Measurements from ENCODE around the gene ANKRD36.
A peak's percentile ranks its signal among the peaks of the same experiment; 100 is the strongest.
"Not testable (repeated sequence)": the region's sequence is repeated elsewhere in the genome, so short reads cannot be mapped to it uniquely, and the experiment has no call there.

Gene ANKRD36

GRCh38 chr2:97129090-97129489, 16.1 kb downstream of the ANKRD36 start:
- DNase-seq = not testable (repeated sequence)

- not testable (repeated sequence) for DNase-seq
These were observed 31.1 kb downstream of the ANKRD36 start for GRCh38 chr2:97144016-97144415.

- not testable (repeated sequence) for DNase-seq
These were observed 53.6 kb downstream of the ANKRD36 start for GRCh38 chr2:97166548-97166947.

GRCh38 chr2:97167938-97168337, 55.0 kb downstream of the ANKRD36 start:
- DNase-seq = not testable (repeated sequence)

- DNase-seq = not testable (repeated sequence)
These were observed 55.6 kb downstream of the ANKRD36 start for GRCh38 chr2:97168583-97168982.

GRCh38 chr2:97180391-97180790, 67.4 kb downstream of the ANKRD36 start:
- DNase-seq = not testable (repeated sequence)

GRCh38 chr2:97195349-97195748, 82.4 kb downstream of the ANKRD36 start:
- not testable (repeated sequence) for DNase-seq

GRCh38 chr2:97197251-97197650, 84.3 kb downstream of the ANKRD36 start:
- not testable (repeated sequence) for DNase-seq

GRCh38 chr2:97200887-97201286, 87.9 kb downstream of the ANKRD36 start:
- DNase-seq = not testable (repeated sequence)

- DNase-seq = not testable (repeated sequence)
These were observed 89.8 kb downstream of the ANKRD36 start for GRCh38 chr2:97202643-97203250.

GRCh38 chr2:97210325-97210724, 97.4 kb downstream of the ANKRD36 start:
- DNase-seq = no peak

GRCh38 chr2:97215025-97215424, 102.1 kb downstream of the ANKRD36 start:
- DNase-seq = not testable (repeated sequence)

- not testable (repeated sequence) for DNase-seq
These were observed 118.1 kb downstream of the ANKRD36 start for GRCh38 chr2:97230848-97231585.

- not testable (repeated sequence) for DNase-seq
These were observed 120.0 kb downstream of the ANKRD36 start for GRCh38 chr2:97232981-97233380.

GRCh38 chr2:97233660-97234295, 120.8 kb downstream of the ANKRD36 start:
- DNase-seq = not testable (repeated sequence)

GRCh38 chr2:97261192-97261591, 148.2 kb downstream of the ANKRD36 start:
- not testable (repeated sequence) for DNase-seq

- peak; percentile 32 for DNase-seq
These were observed 153.5 kb downstream of the ANKRD36 start for GRCh38 chr2:97266449-97266848.

GRCh38 chr2:97267411-97268074, 154.6 kb downstream of the ANKRD36 start:
- peak; percentile 55 for DNase-seq

GRCh38 chr2:97268075-97268591, 155.2 kb downstream of the ANKRD36 start:
- not testable (repeated sequence) for DNase-seq

GRCh38 chr2:97276232-97276798, 163.4 kb downstream of the ANKRD36 start:
- not testable (repeated sequence) for DNase-seq

- not testable (repeated sequence) for DNase-seq
These were observed 172.2 kb downstream of the ANKRD36 start for GRCh38 chr2:97285187-97285586.

- not testable (repeated sequence) for DNase-seq
These were observed 180.7 kb downstream of the ANKRD36 start for GRCh38 chr2:97293687-97294086.
